ENCODE data around the gene TOR1AIP2.

Gene TOR1AIP2

GRCh38 chr1:179877586-179878265 lies at the start of gene TOR1AIP2:
Gene TOR1AIP2, minus strand, starts transcription at chr1:179877803. Its CDS starts 25,138 bp downstream, at chr1:179852665.
- peak; percentile 92 for DNase-seq (ENCODE audit: low spot score)

- DNase-seq (ENCODE audit: low spot score), result no peak
Observed at GRCh38 chr1:179926850-179927205, 49.2 kb upstream of the TOR1AIP2 start.

- DNase-seq (ENCODE audit: low spot score), result no peak
Observed at GRCh38 chr1:179925922-179926849, 48.6 kb upstream of the TOR1AIP2 start.

GRCh38 chr1:179925302-179925701 lies 47.7 kb upstream of the TOR1AIP2 start:
- no peak for DNase-seq (ENCODE audit: low spot score)

- no peak for DNase-seq (ENCODE audit: low spot score)
Observed at GRCh38 chr1:179924268-179924667, 46.7 kb upstream of the TOR1AIP2 start.

- no peak for DNase-seq (ENCODE audit: low spot score)
Observed at GRCh38 chr1:179923029-179923428, 45.4 kb upstream of the TOR1AIP2 start.

GRCh38 chr1:179921981-179922872 lies 44.6 kb upstream of the TOR1AIP2 start:
- no peak for DNase-seq (ENCODE audit: low spot score)

GRCh38 chr1:179921472-179921871 lies 43.9 kb upstream of the TOR1AIP2 start:
- DNase-seq (ENCODE audit: low spot score), result no peak

- no peak for DNase-seq (ENCODE audit: low spot score)
Observed at GRCh38 chr1:179917601-179918429, 40.2 kb upstream of the TOR1AIP2 start.

GRCh38 chr1:179911812-179912211 lies 34.2 kb upstream of the TOR1AIP2 start:
- no peak for DNase-seq (ENCODE audit: low spot score)

GRCh38 chr1:179910934-179911333 lies 33.3 kb upstream of the TOR1AIP2 start:
- no peak for DNase-seq (ENCODE audit: low spot score)

- peak; percentile 62 for DNase-seq (ENCODE audit: low spot score)
Observed at GRCh38 chr1:179889589-179889988, 12.0 kb upstream of the TOR1AIP2 start.

GRCh38 chr1:179888071-179888470 lies 10.5 kb upstream of the TOR1AIP2 start:
- DNase-seq (ENCODE audit: low spot score), result no peak

GRCh38 chr1:179883745-179884138 lies 6.1 kb upstream of the TOR1AIP2 start:
- DNase-seq (ENCODE audit: low spot score), result no peak

- peak; percentile 35 for DNase-seq (ENCODE audit: low spot score)
Observed at GRCh38 chr1:179883040-179883744, 5.6 kb upstream of the TOR1AIP2 start.

GRCh38 chr1:179882253-179883039 lies 4.8 kb upstream of the TOR1AIP2 start, which contains the start of gene TOR1AIP1:
Gene TOR1AIP1, plus strand, starts transcription at chr1:179882285. Its CDS starts 218 bp downstream, at chr1:179882503.
- peak; percentile 97 for DNase-seq (ENCODE audit: low spot score)

- DNase-seq (ENCODE audit: low spot score), result no peak
Observed at GRCh38 chr1:179881642-179882252, 4.1 kb upstream of the TOR1AIP2 start.

GRCh38 chr1:179879797-179880196 lies 2.2 kb upstream of the TOR1AIP2 start:
- DNase-seq (ENCODE audit: low spot score), result no peak

GRCh38 chr1:179876300-179876715 lies 1.3 kb downstream of the TOR1AIP2 start:
- peak; percentile 76 for DNase-seq (ENCODE audit: low spot score)

Data from hematopoietic multipotent progenitor cell treated with erythropoietin and hydrocortisone succinate and interleukin-3 and kit ligand, for 17 days (in vitro differentiated cells).